GM21390 (cell line): ENCODE measurements around the gene GUF1.

Source experiments
- ATAC-seq: cut with Tn5 transposase; IDR thresholded peaks from one replicate; pipeline ENCODE4 v1.9.1; 2021; ENCODE audit not compliant: unreplicated experiment

The GUF1 gene, protein sequence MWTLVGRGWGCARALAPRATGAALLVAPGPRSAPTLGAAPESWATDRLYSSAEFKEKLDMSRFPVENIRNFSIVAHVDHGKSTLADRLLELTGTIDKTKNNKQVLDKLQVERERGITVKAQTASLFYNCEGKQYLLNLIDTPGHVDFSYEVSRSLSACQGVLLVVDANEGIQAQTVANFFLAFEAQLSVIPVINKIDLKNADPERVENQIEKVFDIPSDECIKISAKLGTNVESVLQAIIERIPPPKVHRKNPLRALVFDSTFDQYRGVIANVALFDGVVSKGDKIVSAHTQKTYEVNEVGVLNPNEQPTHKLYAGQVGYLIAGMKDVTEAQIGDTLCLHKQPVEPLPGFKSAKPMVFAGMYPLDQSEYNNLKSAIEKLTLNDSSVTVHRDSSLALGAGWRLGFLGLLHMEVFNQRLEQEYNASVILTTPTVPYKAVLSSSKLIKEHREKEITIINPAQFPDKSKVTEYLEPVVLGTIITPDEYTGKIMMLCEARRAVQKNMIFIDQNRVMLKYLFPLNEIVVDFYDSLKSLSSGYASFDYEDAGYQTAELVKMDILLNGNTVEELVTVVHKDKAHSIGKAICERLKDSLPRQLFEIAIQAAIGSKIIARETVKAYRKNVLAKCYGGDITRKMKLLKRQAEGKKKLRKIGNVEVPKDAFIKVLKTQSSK

DNA sequence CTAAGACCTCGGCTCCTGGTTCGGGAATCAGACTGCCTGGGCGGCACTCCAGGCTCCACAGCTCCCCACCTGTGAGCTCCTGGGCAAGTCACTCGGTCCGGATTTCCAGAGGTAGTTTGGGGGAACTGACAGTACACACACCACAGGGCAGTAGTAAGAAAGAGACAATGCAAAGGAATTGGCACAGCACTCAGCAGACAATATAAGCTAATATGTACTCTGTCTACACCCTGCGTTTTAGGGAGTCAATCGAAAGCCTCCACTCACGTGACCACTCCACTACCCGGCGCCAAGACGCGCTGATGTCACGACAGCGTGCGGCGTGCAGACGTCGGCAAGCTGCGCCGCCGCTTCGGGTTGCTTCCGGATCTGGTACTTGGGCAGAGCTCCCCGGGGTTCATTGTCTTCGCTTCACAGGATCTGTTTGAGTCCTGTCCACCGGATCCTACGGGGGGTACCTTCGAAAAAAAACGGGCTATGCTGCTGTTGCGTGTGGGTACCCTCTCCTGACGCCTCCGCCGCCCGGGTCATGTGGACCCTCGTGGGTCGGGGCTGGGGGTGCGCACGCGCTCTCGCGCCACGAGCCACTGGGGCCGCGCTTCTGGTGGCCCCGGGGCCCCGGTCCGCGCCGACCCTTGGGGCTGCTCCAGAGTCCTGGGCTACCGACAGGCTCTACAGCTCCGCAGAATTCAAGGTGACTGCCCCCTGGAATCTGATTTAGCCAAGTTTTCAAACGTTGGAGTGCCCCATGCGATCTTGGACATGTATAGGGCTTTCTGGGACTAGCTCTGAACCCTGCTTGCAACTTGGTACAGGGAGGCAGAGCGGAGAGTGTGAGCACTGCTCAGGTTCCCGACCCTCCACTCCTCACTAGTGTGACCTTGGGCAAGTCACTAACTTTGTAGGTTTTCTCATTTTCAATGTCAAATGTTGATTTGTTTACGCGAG, at the start of gene GUF1:
GUF1 (plus strand) TSS at position 327 of the 948 bp plus-strand sequence; CDS start at position 530, 203 bp downstream.
- peak; percentile 96 for ATAC-seq

DNA sequence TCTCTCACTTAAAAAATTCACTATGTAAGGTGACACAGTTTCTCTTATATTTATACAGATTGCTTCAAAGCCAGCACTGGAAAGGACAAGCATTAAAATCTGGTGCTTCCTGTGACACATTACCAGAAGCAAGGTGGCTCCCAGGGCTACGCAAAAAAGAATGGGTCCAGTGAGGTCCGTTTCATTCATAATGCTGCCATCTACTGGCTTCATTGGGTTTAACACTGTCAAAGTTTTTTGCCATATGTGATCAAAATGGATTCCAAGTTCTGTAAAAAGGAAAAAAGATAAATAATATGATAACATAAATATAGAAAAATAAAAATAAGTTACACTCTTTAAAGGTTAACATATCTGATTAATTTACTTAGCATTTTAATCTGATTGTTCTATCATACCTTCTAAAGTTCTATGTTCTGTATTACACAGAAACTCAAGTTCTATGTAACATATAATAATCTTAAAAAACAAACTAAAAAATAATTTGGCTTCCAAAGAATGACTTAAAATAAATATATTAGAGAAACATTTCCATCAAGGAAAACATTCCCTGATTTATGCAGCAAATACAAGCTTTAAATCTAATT, 48.8 kb upstream of the GUF1 start:
- peak; percentile 97 for ATAC-seq

DNA sequence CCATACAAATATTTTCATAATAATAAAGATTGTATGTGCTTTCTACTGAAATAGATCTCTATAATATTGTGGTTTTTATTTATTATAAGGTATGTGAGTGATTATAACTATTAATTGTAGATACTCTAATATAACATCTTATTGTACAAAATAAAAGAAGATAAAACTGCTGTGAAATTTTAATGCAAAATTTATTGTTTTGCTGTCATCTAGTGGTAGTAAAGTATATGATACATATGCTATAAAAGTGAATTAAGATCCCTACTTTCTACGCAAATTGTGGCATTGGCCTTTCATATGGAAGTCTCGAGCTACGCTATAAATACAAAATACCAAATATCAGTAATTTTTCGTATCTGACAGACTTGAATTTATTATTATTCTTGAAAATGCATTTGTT, 46.1 kb upstream of the GUF1 start:
- no peak for ATAC-seq

DNA sequence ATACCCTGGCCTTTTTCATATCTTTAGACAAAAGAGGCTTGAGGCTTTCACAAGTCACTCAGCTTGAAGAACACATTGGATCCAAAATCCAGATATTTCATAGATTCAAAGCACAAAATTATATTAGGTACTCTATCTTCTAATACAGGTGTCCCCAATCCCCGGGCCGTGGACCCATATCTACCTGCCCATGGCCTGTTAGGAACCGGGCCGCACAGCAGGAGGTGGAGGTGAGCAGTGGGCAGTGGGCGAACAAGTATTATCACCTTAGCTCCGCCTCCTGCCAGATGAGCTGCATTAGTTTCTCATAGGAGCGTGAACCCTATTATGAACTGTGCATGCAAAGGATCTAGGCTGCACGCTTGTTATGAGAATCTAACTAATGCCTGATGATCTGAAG, 45.5 kb upstream of the GUF1 start:
- no peak for ATAC-seq

DNA sequence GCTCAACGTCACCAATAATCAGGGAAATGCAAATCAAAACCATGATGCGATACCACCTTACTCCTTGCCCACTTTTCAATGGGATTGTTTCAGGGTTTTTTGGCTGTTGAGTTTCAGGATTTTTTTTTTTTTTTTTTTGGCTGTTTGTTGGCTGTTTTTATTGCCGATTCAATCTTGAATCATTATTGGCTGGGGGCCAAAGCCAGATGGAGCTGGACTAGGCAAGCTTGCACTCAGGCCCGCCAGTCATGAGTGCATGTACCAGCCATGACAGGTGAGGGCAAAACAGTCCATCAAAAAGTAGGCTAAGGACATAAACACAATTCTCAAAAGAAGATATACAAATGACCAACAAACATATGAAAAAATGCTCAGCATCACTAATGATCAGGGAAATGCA, 40.1 kb upstream of the GUF1 start:
- no peak for ATAC-seq

DNA sequence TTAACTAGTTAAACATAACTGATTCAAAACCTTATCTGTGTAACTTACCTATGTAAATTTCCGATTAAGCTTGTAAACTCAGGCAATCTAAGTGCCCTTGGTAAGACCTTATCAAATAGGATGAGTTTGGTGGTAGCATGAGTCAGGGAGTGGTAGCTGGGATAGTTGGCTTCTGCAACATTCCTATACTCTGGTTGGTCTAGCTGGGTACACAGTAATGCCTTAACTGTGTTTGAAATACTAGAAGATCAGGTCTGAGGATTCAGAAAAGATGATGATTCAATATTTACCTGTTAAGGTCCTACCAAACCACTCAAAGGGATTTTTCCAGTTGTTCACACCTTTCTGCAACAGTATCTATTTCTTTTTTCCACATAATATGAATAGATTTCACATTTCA, 32.1 kb upstream of the GUF1 start:
- ATAC-seq: no peak

DNA sequence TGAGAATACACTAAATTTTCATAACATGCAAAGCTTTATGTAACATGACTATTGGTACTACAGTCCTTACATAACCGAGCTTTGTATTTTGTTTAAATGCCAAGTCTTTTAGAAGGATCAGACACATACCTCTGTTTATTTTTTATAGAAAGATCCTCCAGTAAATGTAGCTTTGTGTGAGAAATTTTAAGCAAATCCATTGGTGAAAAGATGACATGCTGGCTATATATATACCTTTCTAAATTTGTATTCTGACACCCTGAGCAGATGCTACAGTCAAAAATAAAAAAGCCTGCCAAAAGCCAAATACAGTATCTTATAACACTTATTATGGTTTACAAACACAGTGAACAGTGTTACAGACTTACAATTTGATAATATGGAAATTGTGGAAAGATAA, 26.8 kb upstream of the GUF1 start, which contains the start of gene YIPF7:
YIPF7 (minus strand) TSS at position 201 of the 400 bp plus-strand sequence. CDS start 1,525 bp downstream, outside the sequence.
- no peak for ATAC-seq

DNA sequence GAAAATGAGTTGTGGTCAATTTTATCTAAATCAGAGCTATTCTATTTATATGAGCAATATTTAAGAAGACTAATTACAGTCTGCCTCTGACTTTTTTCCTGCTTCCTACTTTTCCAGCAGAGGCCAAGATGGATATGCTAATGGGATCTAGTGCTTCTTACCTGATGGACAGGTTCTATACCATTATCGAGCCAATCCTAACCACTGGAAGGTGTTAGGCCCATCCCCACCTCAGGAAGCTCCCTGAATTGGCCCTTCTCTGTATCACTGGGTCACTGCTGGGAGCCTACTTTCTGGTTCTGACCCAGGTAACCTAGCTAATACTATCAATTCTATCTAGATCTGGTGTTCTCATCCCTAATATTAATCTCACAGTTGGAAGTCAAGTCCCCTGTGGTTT, 26.2 kb upstream of the GUF1 start:
- no peak for ATAC-seq

DNA sequence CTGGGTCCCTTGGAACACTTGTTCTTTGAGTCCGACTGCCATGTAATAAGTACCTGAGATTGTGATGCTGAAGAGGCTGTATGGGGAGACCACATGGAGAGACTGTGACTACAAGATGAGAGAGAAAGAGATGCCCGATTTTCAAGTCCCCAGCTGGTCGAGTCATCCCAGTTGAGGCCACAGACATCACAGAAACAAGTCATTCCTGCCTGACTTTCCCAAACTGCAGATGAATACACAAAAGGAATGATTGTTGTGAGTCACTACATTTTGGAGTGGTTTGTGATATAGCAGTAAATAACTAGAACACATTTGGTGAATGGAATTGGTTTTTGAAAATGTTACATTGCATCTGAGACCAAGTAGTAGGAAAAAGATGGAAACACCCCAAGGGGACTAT, 17.8 kb upstream of the GUF1 start:
- no peak for ATAC-seq

DNA sequence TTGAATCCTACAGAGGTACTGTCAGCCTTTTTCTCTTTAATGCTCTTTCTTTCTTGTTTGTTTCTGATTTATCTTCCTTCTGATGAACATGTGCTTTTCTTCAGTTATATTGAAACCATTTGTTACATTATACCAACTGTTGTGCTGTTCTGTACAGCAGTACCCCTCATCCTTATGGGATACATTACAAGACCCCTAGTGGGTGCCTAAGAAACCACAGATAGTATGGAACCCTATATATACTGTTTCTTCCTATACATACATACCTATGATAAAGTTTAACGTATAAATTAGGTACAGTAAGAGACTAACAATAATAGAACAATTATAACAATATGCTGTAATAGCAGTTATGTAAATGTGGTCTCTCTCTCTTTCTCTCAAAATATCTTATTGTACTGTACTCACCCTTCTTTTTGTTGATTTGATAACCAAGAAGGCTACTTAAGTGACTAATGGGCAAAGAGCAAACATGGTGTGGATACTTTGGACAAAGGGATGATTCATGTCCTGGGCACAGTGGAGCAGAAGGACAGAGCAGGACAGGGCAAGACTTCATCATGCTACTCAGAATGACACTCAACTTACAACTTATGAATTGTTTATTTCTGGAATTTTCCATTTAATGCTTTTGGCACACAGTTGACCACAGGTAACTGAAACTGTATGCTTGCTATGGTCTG, 16.1 kb upstream of the GUF1 start:
- ATAC-seq: no peak

DNA sequence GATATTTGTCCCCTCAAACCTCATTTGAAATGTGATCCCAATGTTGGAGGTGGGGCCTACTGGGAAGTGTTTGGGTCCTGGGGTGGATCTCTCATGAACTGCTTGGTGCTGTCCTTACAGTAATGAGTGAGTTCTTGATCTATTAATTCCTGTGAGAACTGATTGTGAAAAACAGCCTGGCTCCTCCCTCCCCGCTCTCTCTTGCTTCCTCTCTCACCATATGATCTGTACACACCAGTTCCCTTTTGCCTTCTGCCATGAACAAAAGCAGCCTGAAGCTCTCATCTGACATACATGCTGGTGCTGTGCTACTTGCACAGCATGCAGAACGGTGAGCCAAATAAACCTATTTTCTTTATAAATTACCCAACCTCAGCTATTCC, 15.6 kb upstream of the GUF1 start:
- peak; percentile 67 for ATAC-seq

DNA sequence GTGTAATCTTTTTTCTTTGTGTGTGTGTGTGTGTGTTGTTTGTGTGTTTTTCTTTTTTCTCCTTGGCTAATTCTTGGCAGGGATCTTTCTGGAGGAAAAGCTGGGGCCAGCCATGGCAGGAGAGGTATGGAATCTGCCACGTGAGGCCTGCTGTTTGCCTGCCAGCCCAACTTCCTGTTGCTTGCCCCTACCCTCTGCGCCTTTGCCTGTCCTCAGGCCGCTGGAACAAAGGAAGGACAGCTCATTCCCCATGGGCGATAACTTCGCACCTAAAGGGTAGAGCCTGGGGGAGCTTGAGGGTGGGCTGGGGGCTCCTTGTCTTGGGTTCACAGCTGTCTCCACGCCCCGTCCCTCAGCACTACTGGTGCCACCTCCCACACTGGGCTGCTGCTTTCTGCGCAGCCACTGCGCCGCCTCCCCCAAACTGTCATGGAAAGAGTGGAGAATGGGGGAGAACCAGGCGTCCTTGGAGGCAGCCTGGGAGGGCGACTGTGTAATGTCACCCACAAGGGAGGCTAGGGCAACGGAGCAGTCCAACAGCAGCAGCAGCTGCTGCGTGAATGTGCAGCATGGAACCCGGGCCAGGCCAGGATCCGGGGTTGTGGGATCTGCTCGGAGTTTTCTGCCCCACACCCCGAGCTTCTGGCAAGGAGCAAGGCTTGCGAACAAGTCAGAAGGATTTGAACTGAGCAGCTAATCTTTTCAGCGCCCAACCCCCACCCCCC, 14.5 kb upstream of the GUF1 start:
- ATAC-seq: no peak

DNA sequence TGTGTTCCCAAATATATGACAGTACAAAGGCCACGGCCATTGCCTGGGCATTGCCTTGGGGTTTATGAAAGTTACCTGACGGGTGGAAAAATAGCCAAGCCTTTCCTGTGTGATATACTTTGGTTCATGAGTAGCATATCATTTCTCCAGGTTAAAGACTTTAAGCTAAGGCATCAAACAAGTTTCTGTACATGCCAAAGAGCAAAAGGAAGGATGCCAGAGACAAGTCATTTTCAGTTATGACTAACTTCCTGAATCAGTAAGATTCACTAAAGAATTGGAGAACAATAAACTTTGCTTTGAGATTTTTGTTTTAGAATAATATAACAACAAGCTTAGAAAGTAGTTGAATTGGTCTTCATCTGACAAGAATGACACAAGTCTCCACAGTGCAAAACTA, 9.7 kb upstream of the GUF1 start:
- ATAC-seq: no peak

DNA sequence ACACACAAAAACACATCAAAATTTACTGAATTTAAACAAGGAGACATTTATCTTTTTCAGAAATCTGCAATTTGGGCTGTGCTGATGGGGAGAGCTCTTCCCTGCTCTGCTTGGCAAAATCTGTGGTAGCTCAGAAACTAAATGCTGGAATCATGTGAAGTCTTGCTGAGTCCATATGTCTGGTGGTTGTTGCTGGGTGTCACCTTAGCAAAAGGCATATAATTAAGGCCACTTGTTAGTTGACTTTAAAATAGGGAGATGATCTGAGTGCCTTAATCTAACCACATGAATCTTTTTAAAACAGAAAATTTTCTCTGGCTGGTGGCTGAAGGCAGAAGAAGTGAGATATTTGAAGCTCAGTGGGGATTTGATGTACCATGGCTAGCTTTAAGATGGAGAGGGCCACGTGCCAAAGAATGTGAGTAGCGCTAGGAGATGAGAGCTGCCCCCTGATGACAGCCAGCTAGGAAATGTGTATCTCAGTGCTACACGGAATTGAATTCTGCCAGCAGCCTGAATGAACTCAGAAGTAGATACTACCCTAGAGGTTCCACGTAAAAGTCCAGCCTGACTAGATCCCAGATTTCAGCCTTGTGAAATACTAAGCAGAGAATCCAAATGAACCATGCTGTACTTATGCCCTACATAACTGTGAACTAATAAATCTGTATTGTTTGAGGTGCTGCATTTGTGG, 7.6 kb upstream of the GUF1 start:
- ATAC-seq: no peak

DNA sequence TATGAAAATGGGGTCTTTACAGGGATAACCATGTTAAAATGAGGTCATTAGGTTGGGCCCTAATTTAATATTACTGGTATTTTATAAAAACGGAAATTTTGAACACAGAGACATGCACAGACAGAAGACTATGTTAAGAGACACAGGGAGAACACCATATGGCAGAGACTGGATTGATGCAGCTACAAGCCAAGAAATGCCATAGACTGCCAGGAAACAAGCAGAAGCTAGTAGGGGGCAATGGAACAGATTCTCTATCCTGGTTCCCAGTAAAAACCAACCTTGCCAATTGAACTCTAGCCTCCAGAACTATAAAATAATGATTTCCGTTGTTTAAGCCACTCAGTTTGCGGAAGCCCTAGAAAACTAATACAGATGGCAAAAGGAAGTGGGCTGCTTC, 6.6 kb upstream of the GUF1 start:
- ATAC-seq: no peak

DNA sequence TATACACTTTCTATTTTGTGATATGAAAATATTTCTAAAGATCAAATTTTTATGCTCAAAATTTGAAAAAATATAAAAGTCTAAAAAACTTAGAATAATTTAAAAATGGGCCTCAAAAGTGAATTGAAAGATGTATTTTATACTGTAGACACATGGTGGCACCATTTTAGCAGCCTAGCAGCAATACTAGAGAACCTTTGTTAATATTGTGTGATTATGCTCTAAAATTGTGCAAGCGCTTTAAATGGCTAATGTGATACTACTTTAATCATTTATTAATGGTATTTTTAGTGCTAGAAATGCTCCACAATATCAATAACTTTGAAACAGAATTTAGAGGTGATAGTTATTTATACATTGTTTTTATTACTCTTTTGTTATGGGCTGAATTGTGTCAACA, 3.7 kb upstream of the GUF1 start:
- no peak for ATAC-seq

DNA sequence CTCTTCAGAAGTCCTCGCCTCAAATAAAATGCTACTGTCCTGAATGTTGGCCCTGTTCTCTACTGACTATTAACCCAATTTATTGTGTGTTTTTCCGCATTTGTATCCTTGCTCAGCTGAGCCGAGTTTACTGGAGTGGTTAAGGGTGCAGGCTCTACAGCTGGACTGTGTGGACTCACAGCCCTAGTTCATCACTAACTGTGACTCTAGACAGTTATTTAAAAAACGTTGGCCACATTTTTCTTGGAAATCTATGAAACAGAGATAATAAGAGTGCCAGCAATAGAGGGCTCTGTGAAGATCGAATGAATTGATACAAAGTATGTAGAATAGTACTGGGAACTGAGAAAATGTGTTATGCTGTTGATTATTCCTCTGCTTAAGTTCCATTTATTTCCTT, 2.9 kb upstream of the GUF1 start:
- ATAC-seq: no peak

DNA sequence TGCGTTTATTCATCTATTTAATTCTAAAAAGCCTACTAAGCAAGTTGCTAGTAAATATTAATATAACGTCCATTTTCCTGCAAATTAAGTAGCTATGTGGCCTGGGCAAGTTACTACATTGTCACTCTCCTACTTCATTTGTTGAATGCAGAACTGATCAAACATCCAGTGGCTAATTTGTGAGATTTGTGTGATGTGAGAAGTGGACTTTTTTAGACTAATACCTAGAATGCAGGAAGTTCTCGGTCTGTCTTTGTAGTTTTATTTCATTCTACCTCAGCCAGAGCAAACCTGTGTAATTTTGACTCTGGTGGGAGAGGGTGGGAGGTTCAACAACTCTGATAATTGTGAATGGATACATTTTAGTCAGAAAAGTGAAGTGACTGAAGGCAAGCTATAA, 840 bp downstream of the GUF1 start:
- no peak for ATAC-seq

DNA sequence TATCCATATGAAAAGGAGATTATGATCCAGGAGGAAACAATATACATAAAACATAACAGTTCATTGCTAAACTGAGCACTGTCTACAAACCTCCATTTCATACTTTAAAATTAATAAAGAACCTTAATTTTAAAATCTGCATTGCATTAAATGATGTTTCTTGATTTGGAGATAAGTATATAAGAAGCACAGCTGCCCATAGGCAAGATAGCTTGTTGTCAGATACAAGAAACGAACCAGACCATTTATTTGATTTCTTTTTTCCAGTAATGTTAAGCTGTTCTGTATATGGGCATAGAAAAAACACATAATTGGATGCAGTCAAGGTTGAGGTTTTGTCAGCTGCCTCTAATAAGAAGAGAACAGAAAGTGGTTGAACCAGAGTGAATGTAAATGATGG, 6.4 kb downstream of the GUF1 start:
- ATAC-seq: no peak
